ENCODE data around the gene IL1RAPL2. TPM values are rescaled to one million over a fixed set of nuclear protein-coding genes. Genes with fewer than 3 reads are reported as not detected.

IL1RAPL2 gene
- total and polyA plus RNA-seq, 4 donors = 2.0 TPM; not detected in 3

DNA sequence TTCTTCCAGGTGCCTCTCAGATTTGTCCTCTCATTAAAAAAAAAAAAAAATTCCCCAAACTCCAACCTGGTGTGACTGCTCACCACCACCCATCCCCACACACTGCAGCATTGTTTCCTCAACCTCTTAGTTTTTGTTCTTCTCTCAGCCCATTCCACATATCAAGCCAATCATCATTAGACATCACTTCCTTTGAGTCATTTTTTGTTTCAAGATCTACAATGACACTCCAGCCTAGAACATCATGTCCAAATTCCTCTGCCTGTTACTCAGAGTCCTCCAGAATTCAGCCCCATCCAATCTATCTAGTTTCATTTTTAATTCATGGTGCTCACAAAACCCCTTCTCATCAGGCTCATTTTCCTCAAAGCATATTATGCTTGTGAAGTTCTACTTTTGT is 917.0 kb downstream of the IL1RAPL2 start:
- no peak for ATAC-seq (ENCODE audit: insufficient read depth, low FRiP score)
- H3K36me3 ChIP-seq (ENCODE audit: control insufficient read depth in 4 of 4, insufficient read depth in 4 of 4, low read length in 4 of 4) = no peaks in the 10 kb centered on the region

DNA sequence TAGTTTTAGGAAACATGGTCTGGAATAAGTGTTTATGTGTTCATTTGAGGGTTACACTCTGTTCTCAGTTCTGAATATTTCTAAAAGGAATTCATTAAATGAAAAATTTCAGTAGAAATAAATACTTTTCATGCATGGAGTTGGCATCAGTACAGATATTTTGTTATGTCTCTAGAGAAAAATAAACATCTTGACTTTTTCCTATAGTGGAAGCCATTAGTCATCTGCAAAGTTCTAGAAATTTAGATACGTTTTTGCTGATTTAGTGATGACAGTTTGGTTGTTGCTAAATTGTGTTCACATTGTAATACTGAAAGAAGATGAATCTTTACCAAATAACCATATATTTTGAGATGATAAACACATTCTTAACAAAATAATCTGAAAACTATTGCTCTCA is 922.7 kb downstream of the IL1RAPL2 start:
- WGBS, 2 donors = 25 to 48% methylated on average over 1 of the region's 1 CpG
- Histone ChIP-seq H3K27me3 (ENCODE audit: control insufficient read depth in 3 of 3, insufficient read depth in 3 of 3, low read length in 2 of 3) (peaks cover 0 to 22% (median 5%) of the 10 kb centered on the region in 3 donors), H3K36me3 (ENCODE audit: control insufficient read depth in 4 of 4, insufficient read depth in 4 of 4, low read length in 4 of 4) (no peaks in the 10 kb centered on the region), H3K4me3 (no peak overlapping the region), H3K9me3 (ENCODE audit: control insufficient read depth in 4 of 4, insufficient read depth in 3 of 4, low read length in 3 of 4) (no peaks in the 10 kb centered on the region), H3K9ac (ENCODE audit: insufficient read depth in 1 of 2, low read length in 2 of 2) (no peak overlapping the region), H3K4me1 (ENCODE audit: control insufficient read depth in 5 of 5, insufficient read depth in 5 of 5, low read length in 5 of 5) (no peaks in the 10 kb centered on the region), H3K27ac (ENCODE audit: low read depth in 1 of 2, low read length in 1 of 2) (no peak overlapping the region)
- no peak for ATAC-seq (ENCODE audit: insufficient read depth, low FRiP score)
- DNase-seq = no peak
- TF ChIP-seq, protein P1, sequence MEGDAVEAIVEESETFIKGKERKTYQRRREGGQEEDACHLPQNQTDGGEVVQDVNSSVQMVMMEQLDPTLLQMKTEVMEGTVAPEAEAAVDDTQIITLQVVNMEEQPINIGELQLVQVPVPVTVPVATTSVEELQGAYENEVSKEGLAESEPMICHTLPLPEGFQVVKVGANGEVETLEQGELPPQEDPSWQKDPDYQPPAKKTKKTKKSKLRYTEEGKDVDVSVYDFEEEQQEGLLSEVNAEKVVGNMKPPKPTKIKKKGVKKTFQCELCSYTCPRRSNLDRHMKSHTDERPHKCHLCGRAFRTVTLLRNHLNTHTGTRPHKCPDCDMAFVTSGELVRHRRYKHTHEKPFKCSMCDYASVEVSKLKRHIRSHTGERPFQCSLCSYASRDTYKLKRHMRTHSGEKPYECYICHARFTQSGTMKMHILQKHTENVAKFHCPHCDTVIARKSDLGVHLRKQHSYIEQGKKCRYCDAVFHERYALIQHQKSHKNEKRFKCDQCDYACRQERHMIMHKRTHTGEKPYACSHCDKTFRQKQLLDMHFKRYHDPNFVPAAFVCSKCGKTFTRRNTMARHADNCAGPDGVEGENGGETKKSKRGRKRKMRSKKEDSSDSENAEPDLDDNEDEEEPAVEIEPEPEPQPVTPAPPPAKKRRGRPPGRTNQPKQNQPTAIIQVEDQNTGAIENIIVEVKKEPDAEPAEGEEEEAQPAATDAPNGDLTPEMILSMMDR (IDR thresholded peaks at IDR 0.05; ENCODE audit: control extremely low read depth, extremely low read depth) = no peak

More for the DNA sequence above, 917.0 kb downstream of the IL1RAPL2 start:
- Histone ChIP-seq H3K27ac (ENCODE audit: low read depth in 1 of 2, low read length in 1 of 2) (no peak overlapping the region), H3K4me1 (ENCODE audit: control insufficient read depth in 5 of 5, insufficient read depth in 5 of 5, low read length in 5 of 5) (no peaks in the 10 kb centered on the region), H3K9ac (ENCODE audit: insufficient read depth in 1 of 2, low read length in 2 of 2) (no peak overlapping the region), H3K27me3 (ENCODE audit: control insufficient read depth in 3 of 3, insufficient read depth in 3 of 3, low read length in 2 of 3) (peaks cover 0 to 14% (median 4%) of the 10 kb centered on the region in 3 donors), H3K9me3 (ENCODE audit: control insufficient read depth in 4 of 4, insufficient read depth in 3 of 4, low read length in 3 of 4) (no peaks in the 10 kb centered on the region), H3K4me3 (no peak overlapping the region)
- no peak for DNase-seq
- TF ChIP-seq, protein P1 (IDR thresholded peaks at IDR 0.05; ENCODE audit: control extremely low read depth, extremely low read depth) = no peak

DNA sequence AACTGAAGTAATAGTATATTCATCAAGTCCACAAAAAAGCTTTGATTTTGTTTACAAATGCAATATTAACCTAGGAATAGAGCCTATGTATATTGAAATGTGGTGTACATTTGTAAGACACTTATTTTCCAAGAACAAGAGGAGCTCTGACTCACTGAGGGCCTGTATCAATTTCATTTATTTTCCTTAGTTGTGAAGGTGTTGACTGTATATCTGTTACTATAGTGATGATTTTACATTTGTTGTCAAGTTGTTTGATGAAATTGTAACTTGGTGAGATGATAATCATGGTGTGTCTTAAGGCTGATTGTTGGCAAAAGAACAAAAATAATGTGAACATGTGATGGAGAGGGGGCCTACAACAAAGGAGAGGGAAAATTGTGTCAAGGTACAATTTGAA is 929.4 kb downstream of the IL1RAPL2 start:
- H3K9me3 ChIP-seq (ENCODE audit: control insufficient read depth in 4 of 4, insufficient read depth in 3 of 4, low read length in 3 of 4) = peaks cover 0 to 6% (median 1%) of the 10 kb centered on the region in 4 donors
- H3K27ac ChIP-seq (ENCODE audit: low read depth in 1 of 2, low read length in 1 of 2) = no peak overlapping the region
- H3K4me3 ChIP-seq = no peak overlapping the region
- no peak for DNase-seq
- no peaks in the 10 kb centered on the region for H3K4me1 ChIP-seq (ENCODE audit: control insufficient read depth in 5 of 5, insufficient read depth in 5 of 5, low read length in 5 of 5)
- no peak for ATAC-seq (ENCODE audit: insufficient read depth, low FRiP score)
- H3K27me3 ChIP-seq (ENCODE audit: control insufficient read depth in 3 of 3, insufficient read depth in 3 of 3, low read length in 2 of 3) = peaks cover 0 to 19% (median 6%) of the 10 kb centered on the region in 3 donors
- no peaks in the 10 kb centered on the region for H3K36me3 ChIP-seq (ENCODE audit: control insufficient read depth in 4 of 4, insufficient read depth in 4 of 4, low read length in 4 of 4)
- TF ChIP-seq, protein P1 (IDR thresholded peaks at IDR 0.05; ENCODE audit: control extremely low read depth, extremely low read depth) = no peak
- no peak overlapping the region for H3K9ac ChIP-seq (ENCODE audit: insufficient read depth in 1 of 2, low read length in 2 of 2)

DNA sequence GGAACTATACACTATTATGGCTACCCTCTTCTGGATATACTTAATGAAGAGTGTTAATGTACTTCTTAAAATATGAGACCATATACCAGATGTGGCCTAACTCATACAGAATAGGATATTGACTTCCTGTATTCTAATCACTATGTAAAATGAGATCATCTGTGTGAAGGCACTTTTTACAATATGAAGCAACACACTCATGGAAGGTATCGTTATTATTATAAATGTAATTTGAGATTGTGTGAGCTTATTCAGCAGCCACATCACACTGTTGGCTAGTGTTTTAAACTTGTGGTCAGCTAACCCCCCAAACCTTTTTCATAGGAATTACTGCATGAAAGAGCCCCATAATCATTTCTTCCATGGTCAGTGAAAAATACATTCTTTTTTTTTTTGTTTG is 936.3 kb downstream of the IL1RAPL2 start:
- Histone ChIP-seq H3K9me3 (ENCODE audit: control insufficient read depth in 4 of 4, insufficient read depth in 3 of 4, low read length in 3 of 4) (peaks cover 0 to 6% (median 1%) of the 10 kb centered on the region in 4 donors), H3K9ac (ENCODE audit: insufficient read depth in 1 of 2, low read length in 2 of 2) (no peak overlapping the region), H3K27me3 (ENCODE audit: control insufficient read depth in 3 of 3, insufficient read depth in 3 of 3, low read length in 2 of 3) (peaks cover 0 to 30% (median 10%) of the 10 kb centered on the region in 3 donors), H3K36me3 (ENCODE audit: control insufficient read depth in 4 of 4, insufficient read depth in 4 of 4, low read length in 4 of 4) (no peaks in the 10 kb centered on the region), H3K4me1 (ENCODE audit: control insufficient read depth in 5 of 5, insufficient read depth in 5 of 5, low read length in 5 of 5) (no peaks in the 10 kb centered on the region), H3K4me3 (no peak overlapping the region), H3K27ac (ENCODE audit: low read depth in 1 of 2, low read length in 1 of 2) (no peak overlapping the region)
- 75 to 86% methylated on average over 1 of the region's 1 CpG for WGBS, 2 donors
- DNase-seq (no peak), ATAC-seq (ENCODE audit: insufficient read depth, low FRiP score) (no peak)
- TF ChIP-seq, protein P1 (IDR thresholded peaks at IDR 0.05; ENCODE audit: control extremely low read depth, extremely low read depth) = no peak

Measured in lung (tissue), 12 donors.